HepG2 (cell line): Measurements from ENCODE around the gene ELOVL5. TPM values are rescaled to one million over a fixed set of nuclear protein-coding genes. Genes with fewer than 3 reads are reported as not detected.

Experiments
- ATAC-seq: fragments of 200-7000 bp; cut with Tn5 transposase; 3 replicates; pipeline ENCODE4 v1.9.1; 2020; ENCODE audit warnings: mild to moderate bottlenecking, moderate library complexity
- BruUV-seq: library from RNA; stranded (reverse); fragments of 400-500 nt; replicated peaks from 2 replicates; lab custom pipeline; 2021; lab: Mats Ljungman, UMichigan
- CTCF ChIA-PET: fragments of 300-600 bp; formaldehyde crosslinking; extraction: SDS; loops from one replicate; lab custom pipeline; 2021; ENCODE audit warnings: low total read pairs, inconsistent platforms, low intra/inter-chr PET ratio; lab: Yijun Ruan, JAX
- POLR2A ChIA-PET: fragments of 350-600 bp; sonication (Branson Sonifier 250); formaldehyde crosslinking; loops from one replicate; lab custom pipeline; 2020; ENCODE audit warnings: antibody characterized with exemption, inconsistent platforms; lab: Yijun Ruan, JAX
- DNase-seq: peaks from one replicate; pipeline ENCODE4 v3.0.0-alpha.2; 2015; ENCODE audit warnings: low spot score
- FAIRE-seq: peaks from 3 replicates; lab custom pipeline; 2011; peaks lifted over from hg19 to GRCh38; lab: Jason Lieb, UNC
- H2AFZ ChIP-seq: one replicate; pipeline ENCODE4 v1.6.1; 2011; ENCODE audit warnings: low read length, inconsistent platforms
- H3K27ac ChIP-seq: fragments of 300-600 bp; 3 replicates; pipeline ENCODE4 v1.8.0; 2011; ENCODE audit warnings: mixed run types, mild to moderate bottlenecking, mixed read lengths, low read length, inconsistent platforms; ENCODE audit not compliant: insufficient read depth; ENCODE audit errors: extremely low read length
- H3K27me3 ChIP-seq, 2 experiments: fragments of 200-600 bp in 1 of 2; 2 replicates in 1 of 2; 3 replicates in 1 of 2; pipeline versions ENCODE4 v1.6.0 to v1.8.0; 2011; ENCODE audit warnings: low read length in 2 of 2, mild to moderate bottlenecking in 2 of 2, moderate library complexity in 2 of 2, inconsistent platforms in 1 of 2; ENCODE audit not compliant: insufficient read depth in 2 of 2, control insufficient read depth in 1 of 2
- H3K36me3 ChIP-seq, 2 experiments: fragments of 200-600 bp in 1 of 2; replicated peaks in 1 of 2; 2 replicates in 1 of 2; 3 replicates in 1 of 2; pipeline versions ENCODE4 v1.5.1 to v1.8.0; 2011; ENCODE audit warnings: low read length in 2 of 2, inconsistent platforms in 1 of 2; ENCODE audit not compliant: insufficient read depth in 2 of 2, control insufficient read depth in 1 of 2
- H3K4me1 ChIP-seq: 2 replicates; pipeline ENCODE4 v1.5.1; 2012; ENCODE audit warnings: low read length, inconsistent platforms; ENCODE audit not compliant: insufficient read depth
- H3K4me2 ChIP-seq: 2 replicates; pipeline ENCODE4 v1.6.0; 2011; ENCODE audit warnings: low read depth, low read length, inconsistent platforms
- H3K4me3 ChIP-seq, 3 experiments: fragments of 200-600 bp in 1 of 3; sonication (generic), shearing (Covaris generic) in 1 of 3; replicated peaks in 1 of 3; 2 replicates each; pipeline ENCODE4 v1.5.1; 2011 to 2016; ENCODE audit warnings: low read length in 3 of 3, inconsistent platforms in 2 of 3, low read depth in 2 of 3, mild to moderate bottlenecking in 2 of 3, control low read depth in 1 of 3, mixed read lengths in 1 of 3; ENCODE audit not compliant: insufficient read depth in 1 of 3
- H3K79me2 ChIP-seq: one replicate; pipeline ENCODE4 v1.6.1; 2011; ENCODE audit warnings: low read length, inconsistent platforms; ENCODE audit not compliant: insufficient read depth
- H3K9ac ChIP-seq: 2 replicates; pipeline ENCODE4 v1.6.0; 2011; ENCODE audit warnings: mild to moderate bottlenecking, low read depth, low read length, inconsistent platforms; ENCODE audit not compliant: insufficient read depth
- H3K9me3 ChIP-seq: 2 replicates; pipeline ENCODE4 v1.5.1; 2012; ENCODE audit warnings: mild to moderate bottlenecking, low read length
- H4K20me1 ChIP-seq: 2 replicates; pipeline ENCODE4 v1.6.0; 2011; ENCODE audit warnings: inconsistent platforms, mild to moderate bottlenecking, low read length, moderate library complexity; ENCODE audit not compliant: insufficient read depth
- CBX5 ChIP-seq: sonication (generic); formaldehyde crosslinking; IDR thresholded peaks from 2 replicates; pipeline ENCODE4 v1.4.0; 2020; ENCODE audit warnings: missing genetic modification reagents, borderline replicate concordance
- GMEB1 ChIP-seq: sonication (generic); formaldehyde crosslinking; IDR thresholded peaks from 2 replicates; pipeline ENCODE4 v1.5.1; 2020; ENCODE audit warnings: missing genetic modification reagents, mild to moderate bottlenecking, borderline replicate concordance
- IKZF1 ChIP-seq: fragments of 450-650 bp; IDR thresholded peaks from 2 replicates; pipeline ENCODE4 v1.7.1; 2016
- MAFF ChIP-seq: IDR thresholded peaks from 2 replicates; pipeline ENCODE4 v1.6.1; 2011; ENCODE audit warnings: low read depth, low read length, improper control_type of control experiment
- MED1 ChIP-seq: sonication (generic); formaldehyde crosslinking; IDR thresholded peaks from 2 replicates; pipeline ENCODE4 v1.4.0; 2020; ENCODE audit warnings: missing genetic modification reagents
- NFKB2 ChIP-seq: sonication (generic); formaldehyde crosslinking; IDR thresholded peaks from 2 replicates; pipeline ENCODE4 v1.4.0; 2020; ENCODE audit warnings: missing genetic modification reagents, borderline replicate concordance
- TCF7L2 ChIP-seq: IDR thresholded peaks from 2 replicates; pipeline ENCODE4 v1.6.1; 2011; ENCODE audit warnings: mild to moderate bottlenecking, low read depth, low read length, moderate library complexity
- THYN1 ChIP-seq: sonication (generic); formaldehyde crosslinking; IDR thresholded peaks from 2 replicates; pipeline ENCODE4 v1.8.1; 2023; ENCODE audit warnings: low read depth, mild to moderate bottlenecking, moderate library complexity, missing genetic modification reagents, borderline replicate concordance
- ZBTB38 ChIP-seq: sonication (generic); formaldehyde crosslinking; IDR thresholded peaks from 2 replicates; pipeline ENCODE4 v1.5.1; 2020; ENCODE audit warnings: mild to moderate bottlenecking, missing genetic modification reagents
- ZMYM4 ChIP-seq: sonication (generic); formaldehyde crosslinking; IDR thresholded peaks from 2 replicates; pipeline ENCODE4 v1.8.1; 2023; ENCODE audit warnings: mild to moderate bottlenecking, missing genetic modification reagents
- ZNF333 ChIP-seq: sonication (generic); formaldehyde crosslinking; IDR thresholded peaks from 2 replicates; pipeline ENCODE4 v1.4.0; 2020; ENCODE audit warnings: mild to moderate bottlenecking, missing genetic modification reagents, borderline replicate concordance
- ZNF670 ChIP-seq: sonication (generic); formaldehyde crosslinking; IDR thresholded peaks from 2 replicates; pipeline ENCODE4 v1.8.0; 2022; ENCODE audit warnings: mild to moderate bottlenecking, missing genetic modification reagents, borderline replicate concordance
- WGBS: methylation state at CpG from one replicate; pipeline ENCODE4 v1.1.6; 2017; ENCODE audit warnings: low lambda C conversion rate; 5-methylcytosine and 5-hydroxymethylcytosine counted together
- in situ Hi-C: cut with HindIII; loops from 2 replicates; pipeline ENCODE4 v1.10.0; 2017; ENCODE audit warnings: low pct_unique_long_range_greater_than_20kb; ENCODE audit not compliant: extremely low pct_ligation_motif_present
- intact Hi-C: fragments of 100-400 bp; cut with micrococcal nuclease; formaldehyde crosslinking; loops from one replicate; pipeline ENCODE4 v1.10.0; 2022; ENCODE audit not compliant: unreplicated experiment
- polyA plus RNA-seq, 8 experiments: library from polyadenylated mRNA; depleted of rRNA in 3 of 8; stranded (reverse) in 7 of 8; unstranded in 1 of 8; fragments of >200 nt; fragmentation: Illumina TruSeq in 4 of 8; extraction: Trizol in 4 of 8; gene quantifications; 2 replicates each; pipeline versions ENCODE4 v1.2.1 to v1.2.3, GENCODE V29; 2011 to 2016; ENCODE audit warnings: low read depth in 4 of 8, missing spikeins in 1 of 8, mixed read lengths in 1 of 8; ENCODE audit not compliant: insufficient read depth in 1 of 8
- total RNA-seq, 5 experiments: library from RNA; depleted of rRNA; stranded (reverse); fragments of >200 nt; fragmentation: Illumina TruSeq; extraction: Trizol; gene quantifications; 2 replicates each; pipeline ENCODE4 v1.2.3, GENCODE V29; 2016; ENCODE audit warnings: low read depth in 1 of 5
- TF ChIP-seq, protein P1 (sequence below): sonication (generic); formaldehyde crosslinking; IDR thresholded peaks from 2 replicates; pipeline ENCODE4 v1.5.1; 2020; ENCODE audit warnings: missing genetic modification reagents, mild to moderate bottlenecking, borderline replicate concordance
- TF ChIP-seq, protein P2 (sequence below): sonication (generic); formaldehyde crosslinking; IDR thresholded peaks from 2 replicates; pipeline ENCODE4 v1.8.1; 2022; ENCODE audit warnings: low read depth, mild to moderate bottlenecking, missing genetic modification reagents

ELOVL5 gene
- total and polyA plus RNA-seq, 2 of the 13 experiments (the other 11 are each of a cell fraction or from before 2014, with no cell fraction given) = 50.1 to 72.4 TPM

DNA sequence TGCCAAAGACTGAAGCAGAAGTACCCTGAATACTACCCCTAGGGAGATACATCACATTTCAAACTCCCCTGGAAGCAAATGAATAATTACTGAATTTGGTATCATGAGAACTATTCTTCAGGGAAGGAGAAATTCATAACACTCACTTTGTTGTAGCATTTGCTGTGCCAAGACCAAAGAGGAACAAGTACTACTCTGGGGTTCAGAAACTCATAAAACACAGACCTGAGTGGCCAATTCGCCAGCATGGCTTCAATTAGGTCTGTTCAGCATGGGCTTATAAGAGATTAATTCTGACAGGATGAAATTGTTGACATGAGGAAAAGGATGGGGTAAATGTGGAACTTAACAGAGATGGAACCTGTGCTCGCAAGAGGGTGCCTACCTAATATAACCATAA, 6.5 kb downstream of the ELOVL5 start:
- POLR2A ChIA-PET = no interaction called here
- TF ChIP-seq MAFF = no peak
- TF ChIP-seq NFKB2 (CRISPR knock-in tag) = no peak
- no peak for TF ChIP-seq ZBTB38 (CRISPR knock-in tag)
- no peak for TF ChIP-seq CBX5 (CRISPR knock-in tag)
- TF ChIP-seq ZNF670 (CRISPR knock-in tag) = no peak
- TF ChIP-seq GMEB1 = no peak
- TF ChIP-seq ZNF333 = no peak
- TF ChIP-seq THYN1 (CRISPR knock-in tag) = no peak
- TF ChIP-seq, protein P1, sequence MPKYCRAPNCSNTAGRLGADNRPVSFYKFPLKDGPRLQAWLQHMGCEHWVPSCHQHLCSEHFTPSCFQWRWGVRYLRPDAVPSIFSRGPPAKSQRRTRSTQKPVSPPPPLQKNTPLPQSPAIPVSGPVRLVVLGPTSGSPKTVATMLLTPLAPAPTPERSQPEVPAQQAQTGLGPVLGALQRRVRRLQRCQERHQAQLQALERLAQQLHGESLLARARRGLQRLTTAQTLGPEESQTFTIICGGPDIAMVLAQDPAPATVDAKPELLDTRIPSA (CRISPR knock-in tag) = no peak
- no peak for TF ChIP-seq TCF7L2
- TF ChIP-seq MED1 (CRISPR knock-in tag) = no peak
- TF ChIP-seq, protein P2, sequence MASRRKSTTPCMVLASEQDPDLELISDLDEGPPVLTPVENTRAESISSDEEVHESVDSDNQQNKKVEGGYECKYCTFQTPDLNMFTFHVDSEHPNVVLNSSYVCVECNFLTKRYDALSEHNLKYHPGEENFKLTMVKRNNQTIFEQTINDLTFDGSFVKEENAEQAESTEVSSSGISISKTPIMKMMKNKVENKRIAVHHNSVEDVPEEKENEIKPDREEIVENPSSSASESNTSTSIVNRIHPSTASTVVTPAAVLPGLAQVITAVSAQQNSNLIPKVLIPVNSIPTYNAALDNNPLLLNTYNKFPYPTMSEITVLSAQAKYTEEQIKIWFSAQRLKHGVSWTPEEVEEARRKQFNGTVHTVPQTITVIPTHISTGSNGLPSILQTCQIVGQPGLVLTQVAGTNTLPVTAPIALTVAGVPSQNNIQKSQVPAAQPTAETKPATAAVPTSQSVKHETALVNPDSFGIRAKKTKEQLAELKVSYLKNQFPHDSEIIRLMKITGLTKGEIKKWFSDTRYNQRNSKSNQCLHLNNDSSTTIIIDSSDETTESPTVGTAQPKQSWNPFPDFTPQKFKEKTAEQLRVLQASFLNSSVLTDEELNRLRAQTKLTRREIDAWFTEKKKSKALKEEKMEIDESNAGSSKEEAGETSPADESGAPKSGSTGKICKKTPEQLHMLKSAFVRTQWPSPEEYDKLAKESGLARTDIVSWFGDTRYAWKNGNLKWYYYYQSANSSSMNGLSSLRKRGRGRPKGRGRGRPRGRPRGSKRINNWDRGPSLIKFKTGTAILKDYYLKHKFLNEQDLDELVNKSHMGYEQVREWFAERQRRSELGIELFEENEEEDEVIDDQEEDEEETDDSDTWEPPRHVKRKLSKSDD (CRISPR knock-in tag) = no peak
- TF ChIP-seq IKZF1 = no peak
- TF ChIP-seq ZMYM4 = no peak
- Histone ChIP-seq H4K20me1 (peaks cover 24% of the 10 kb centered on the region; the same call in 1 of the 2 replicates), H3K9me3 (no peaks in the 10 kb centered on the region), H3K9ac (no peak overlapping the region), H3K4me1 (peaks cover 12% of the 10 kb centered on the region), H3K27ac (no peak overlapping the region), H3K4me2 (no peak overlapping the region), H2AFZ (no peak overlapping the region), H3K27me3 (no peaks in the 10 kb centered on the region; a peak in 1 of 5 replicates), H3K4me3 (no peak overlapping the region), H3K36me3 (no peaks in the 10 kb centered on the region), H3K79me2 (peaks cover 88% of the 10 kb centered on the region)
- DNase-seq (no peak), ATAC-seq (no peak), FAIRE-seq (no peak)
- 94% methylated on average over 2 of the region's 2 CpGs for WGBS
- intact Hi-C loops = no loop called here
- CTCF ChIA-PET = no interaction called here
- in situ Hi-C loops = no loop called here
- BruUV-seq = no TSS peak
